Measurements from ENCODE around the gene OR13C9. TPM values are rescaled to one million over a fixed set of nuclear protein-coding genes. Genes with fewer than 3 reads are reported as not detected.
"Not testable (repeated sequence)": the region's sequence is repeated elsewhere in the genome, so short reads cannot be mapped to it uniquely, and the experiment has no call there.

The OR13C9 gene, protein sequence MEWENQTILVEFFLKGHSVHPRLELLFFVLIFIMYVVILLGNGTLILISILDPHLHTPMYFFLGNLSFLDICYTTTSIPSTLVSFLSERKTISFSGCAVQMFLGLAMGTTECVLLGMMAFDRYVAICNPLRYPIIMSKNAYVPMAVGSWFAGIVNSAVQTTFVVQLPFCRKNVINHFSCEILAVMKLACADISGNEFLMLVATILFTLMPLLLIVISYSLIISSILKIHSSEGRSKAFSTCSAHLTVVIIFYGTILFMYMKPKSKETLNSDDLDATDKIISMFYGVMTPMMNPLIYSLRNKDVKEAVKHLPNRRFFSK
- not detected for total RNA-seq
- long read RNA-seq, result 0 reads

GRCh38 chr9:104618104-104618503 is at the start of gene OR13C9:
OR13C9 (minus strand) TSS chr9:104618204; CDS start chr9:104618204, 0 bp downstream.
- ATAC-seq (ENCODE audit: poor library complexity), result no peak
- no peak for DNase-seq
- intact Hi-C loops (cut with DNase I), result no loop called here

- no peak for ATAC-seq (ENCODE audit: poor library complexity)
- intact Hi-C loops (cut with DNase I), result no loop called here
- DNase-seq, result no peak
Observed at GRCh38 chr9:104658496-104659195, 40.6 kb upstream of the OR13C9 start.

DNA sequence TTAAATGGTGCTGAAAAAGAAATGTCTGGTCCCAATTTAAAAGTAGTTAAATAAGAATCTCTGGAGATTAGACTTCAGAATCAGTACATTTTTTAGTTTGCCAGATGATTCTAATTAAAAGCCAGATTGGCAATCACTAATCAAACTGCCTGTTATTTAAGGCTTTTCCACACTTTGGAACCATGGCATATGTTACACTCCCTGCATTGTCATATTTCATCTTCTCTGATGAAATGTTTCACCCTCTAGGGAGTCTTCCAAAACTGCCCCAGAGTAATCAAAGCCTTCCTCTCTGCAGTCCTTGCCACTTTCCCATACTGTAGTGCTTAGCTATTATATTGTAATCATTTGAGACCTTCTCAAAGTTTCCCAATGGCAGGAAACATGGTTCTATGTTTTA is 17.5 kb upstream of the OR13C9 start:
- intact Hi-C loops (cut with DNase I), result no loop called here
- ATAC-seq (ENCODE audit: poor library complexity) (no peak), DNase-seq (no peak)

DNA sequence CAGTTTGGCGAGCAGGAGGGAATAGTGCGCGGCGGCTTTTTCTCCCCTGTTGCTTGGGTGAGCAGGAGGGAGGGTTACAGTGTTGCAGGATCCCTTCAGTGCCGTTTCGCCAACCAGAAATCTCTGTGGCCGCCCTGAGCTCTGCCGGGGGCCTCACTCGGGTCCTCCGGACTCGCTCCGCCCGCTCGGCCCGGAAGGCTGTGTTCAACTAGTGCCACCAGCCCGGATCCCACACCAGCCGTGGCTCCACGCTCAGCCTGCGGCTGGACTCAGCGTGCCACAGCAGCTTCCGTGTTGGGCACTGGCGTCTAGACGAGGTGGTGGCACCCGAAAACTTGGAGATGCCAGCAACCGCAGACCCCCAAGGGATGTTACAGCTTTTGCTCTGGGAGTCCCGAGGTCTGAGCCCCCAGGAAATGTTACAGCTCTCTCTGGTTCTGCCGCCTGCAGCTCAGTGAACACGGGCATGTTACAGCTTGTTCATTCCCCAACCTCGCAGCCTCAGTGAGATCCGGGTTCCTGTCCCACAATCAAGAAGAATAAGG is 16.0 kb upstream of the OR13C9 start:
- intact Hi-C loops (cut with DNase I), result no loop called here
- DNase-seq (no peak), ATAC-seq (ENCODE audit: poor library complexity) (no peak)

DNA sequence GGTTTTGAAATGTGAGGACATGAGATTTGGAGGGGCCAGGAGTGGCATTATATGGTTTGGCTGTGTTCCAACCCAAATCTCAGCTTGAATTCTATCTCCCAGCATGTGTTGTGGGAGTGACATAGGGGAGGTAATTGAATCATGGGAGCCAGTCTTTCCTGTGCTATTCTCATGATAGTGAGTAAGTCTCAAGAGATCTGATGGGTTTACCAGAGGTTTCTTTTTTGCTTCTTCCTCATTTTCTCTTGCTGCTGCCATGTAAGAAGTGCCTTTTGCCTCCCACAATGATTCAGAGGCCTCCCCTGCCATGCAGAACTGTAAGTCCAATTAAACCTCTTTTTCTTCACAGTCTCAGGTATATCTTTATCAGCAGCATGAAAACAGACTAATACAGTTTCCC is 8.0 kb upstream of the OR13C9 start:
- intact Hi-C loops (cut with DNase I); ATAC-seq (ENCODE audit: poor library complexity); DNase-seq: not testable (repeated sequence)

GRCh38 chr9:104617418-104617817 is 586 bp downstream of the OR13C9 start:
- intact Hi-C loops (cut with DNase I), result no loop called here
- no peak for DNase-seq
- no peak for ATAC-seq (ENCODE audit: poor library complexity)

- ATAC-seq (ENCODE audit: poor library complexity) (no peak), DNase-seq (no peak)
- intact Hi-C loops (cut with DNase I), result no loop called here
Observed at GRCh38 chr9:104611213-104611612, 6.8 kb downstream of the OR13C9 start.

- intact Hi-C loops (cut with DNase I), result no loop called here
- DNase-seq (no peak), ATAC-seq (ENCODE audit: poor library complexity) (no peak)
Observed at GRCh38 chr9:104608336-104608735, 9.7 kb downstream of the OR13C9 start.

- intact Hi-C loops (cut with DNase I), result no loop called here
- no peak for ATAC-seq (ENCODE audit: poor library complexity)
- DNase-seq, result no peak
Observed at GRCh38 chr9:104606152-104606551, 11.9 kb downstream of the OR13C9 start.

GRCh38 chr9:104605527-104605926 is 12.5 kb downstream of the OR13C9 start, which contains the start of gene OR13C2:
OR13C2 (minus strand) TSS chr9:104605627; CDS start chr9:104605627, 0 bp downstream.
- ATAC-seq (ENCODE audit: poor library complexity); intact Hi-C loops (cut with DNase I); DNase-seq: not testable (repeated sequence)

DNA sequence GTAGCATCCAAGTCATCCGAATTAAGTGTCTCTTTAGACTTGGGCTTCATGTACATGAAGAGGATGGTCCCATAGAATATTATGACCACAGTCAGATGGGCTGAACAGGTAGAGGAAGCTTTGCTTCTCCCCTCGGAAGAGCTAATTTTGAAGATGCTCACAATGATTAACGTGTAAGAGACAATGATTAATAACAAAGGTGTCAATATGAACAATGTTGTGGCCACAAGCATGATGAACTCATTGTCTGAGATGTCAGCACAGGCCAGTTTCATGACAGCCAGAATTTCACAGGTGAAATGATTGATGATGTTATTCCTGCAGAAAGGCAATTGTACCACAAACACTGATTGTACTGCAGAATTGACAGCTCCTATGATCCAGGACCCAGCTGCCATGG is 13.2 kb downstream of the OR13C9 start:
- no peak for ATAC-seq (ENCODE audit: poor library complexity)
- intact Hi-C loops (cut with DNase I), result no loop called here
- DNase-seq, result no peak

DNA sequence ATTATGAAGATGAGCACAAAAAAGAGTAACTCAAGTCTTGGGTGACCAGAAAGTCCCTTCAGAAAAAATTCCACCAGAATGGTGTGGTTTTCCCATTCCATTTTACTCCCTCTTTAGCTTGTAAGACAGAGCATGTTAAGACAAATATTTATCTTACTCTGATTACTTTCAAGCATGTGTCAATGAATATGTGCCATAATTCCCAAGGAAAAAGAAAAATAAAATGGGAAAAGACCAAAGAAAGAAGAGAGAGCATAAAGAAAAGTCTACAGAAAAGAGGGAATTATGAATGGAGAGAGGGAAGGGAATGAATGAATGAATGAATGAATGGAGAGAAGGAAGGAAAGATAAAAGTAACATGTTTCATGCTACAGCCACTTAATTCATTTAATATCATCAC is 18.7 kb downstream of the OR13C9 start, which contains the start of gene OR13C5:
OR13C5 (minus strand) TSS at position 101 of the 400 bp plus-strand sequence; CDS start at position 101, 0 bp downstream.
- ATAC-seq (ENCODE audit: poor library complexity); DNase-seq; intact Hi-C loops (cut with DNase I): not testable (repeated sequence)

DNA sequence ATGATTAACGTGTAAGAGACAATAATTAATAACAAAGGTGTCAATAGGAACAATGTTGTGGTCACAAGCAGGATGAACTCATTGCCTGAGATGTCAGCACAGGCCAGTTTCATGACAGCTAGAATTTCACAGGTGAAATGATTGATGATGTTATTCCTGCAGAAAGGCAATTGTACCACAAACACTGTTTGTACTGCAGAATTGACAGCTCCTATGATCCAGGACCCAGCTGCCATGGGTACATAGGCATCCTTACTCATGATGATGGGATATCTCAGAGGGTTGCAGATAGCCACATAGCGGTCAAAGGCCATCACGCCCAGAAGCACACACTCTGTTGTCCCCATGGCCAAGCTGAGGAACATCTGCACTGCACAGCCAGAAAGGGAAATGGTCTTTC is 19.3 kb downstream of the OR13C9 start:
- DNase-seq; ATAC-seq (ENCODE audit: poor library complexity); intact Hi-C loops (cut with DNase I): not testable (repeated sequence)

DNA sequence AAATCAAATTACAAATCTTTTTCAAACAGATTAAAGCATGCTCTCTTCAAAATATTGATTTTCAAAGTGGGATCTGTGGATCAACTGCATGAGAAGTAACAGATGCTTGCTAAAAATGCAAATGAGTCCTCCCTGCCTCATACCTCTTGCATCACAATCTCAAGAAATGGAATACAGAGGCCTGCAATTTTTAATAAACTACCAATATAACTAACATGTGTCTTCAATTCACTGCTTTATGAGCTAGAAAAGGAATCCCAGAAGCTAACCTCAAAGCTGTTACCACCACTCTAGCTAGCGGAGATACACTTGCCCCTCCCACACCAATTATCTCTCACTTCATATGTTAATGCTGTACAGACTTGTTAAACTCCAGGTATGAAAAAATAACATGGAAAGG is 28.4 kb downstream of the OR13C9 start:
- intact Hi-C loops (cut with DNase I), result no loop called here
- DNase-seq (no peak), ATAC-seq (ENCODE audit: poor library complexity) (no peak)

- ATAC-seq (ENCODE audit: poor library complexity), result peak; percentile 65
- no peak for DNase-seq
- intact Hi-C loops (cut with DNase I), result no loop called here
Observed at GRCh38 chr9:104586496-104587180, 31.4 kb downstream of the OR13C9 start.

- intact Hi-C loops (cut with DNase I), result no loop called here
- ATAC-seq (ENCODE audit: poor library complexity) (no peak), DNase-seq (no peak)
Observed at GRCh38 chr9:104580562-104580961, 37.4 kb downstream of the OR13C9 start.

GRCh38 chr9:104577263-104577662 is 40.7 kb downstream of the OR13C9 start:
- ATAC-seq (ENCODE audit: poor library complexity) (no peak), DNase-seq (no peak)
- intact Hi-C loops (cut with DNase I), result no loop called here

DNA sequence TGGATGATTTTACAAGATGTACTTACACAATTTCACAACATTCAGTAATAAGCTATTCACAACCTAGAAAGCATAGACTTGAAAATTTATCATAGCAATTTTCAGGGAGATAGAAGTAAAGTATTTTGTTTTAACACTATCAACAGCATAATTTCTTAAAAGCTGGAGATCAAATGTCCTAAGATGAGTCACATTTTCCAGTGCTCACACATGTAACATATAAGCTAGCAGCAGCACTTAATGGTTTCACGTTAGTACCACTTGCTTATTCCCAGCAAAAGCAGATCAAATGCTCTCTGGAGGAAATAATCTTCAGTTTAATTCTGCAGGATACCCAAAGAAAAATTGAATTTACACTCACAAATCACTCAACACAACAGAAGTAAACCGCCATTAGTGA is 42.5 kb downstream of the OR13C9 start:
- intact Hi-C loops (cut with DNase I), result no loop called here
- ATAC-seq (ENCODE audit: poor library complexity) (no peak), DNase-seq (no peak)

DNA sequence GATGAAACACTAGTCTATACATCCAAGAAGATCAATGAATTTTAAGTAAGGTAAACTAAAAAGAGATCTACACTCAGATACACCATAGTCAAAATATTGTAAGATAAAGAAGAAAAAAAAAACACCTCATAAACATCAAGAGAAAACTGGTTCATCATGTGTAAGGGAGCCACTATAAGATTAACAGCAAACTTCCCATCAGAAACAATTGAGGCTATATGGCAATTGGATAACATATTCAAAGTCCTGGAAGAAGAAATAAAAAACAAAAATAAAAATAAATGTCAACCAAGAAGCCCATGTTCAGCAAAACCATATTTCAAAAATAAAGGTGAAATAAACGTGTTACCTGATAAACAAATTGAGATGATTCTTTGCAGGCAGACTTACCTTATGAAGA is 45.4 kb downstream of the OR13C9 start:
- ATAC-seq (ENCODE audit: poor library complexity) (no peak), DNase-seq (no peak)
- intact Hi-C loops (cut with DNase I), result no loop called here
